SU-DHL-6 (cell line): Measurements from ENCODE around the gene METTL6.

Experiments
- EZH2phosphoT487 ChIP-seq: fragments of 200-600 bp; sonication (generic), shearing (Covaris generic); conservative IDR thresholded peaks from 2 replicates; pipeline ENCODE4 v1.6.1; 2018; ENCODE audit warnings: mild to moderate bottlenecking, antibody characterized with exemption, low read length, moderate library complexity, mixed read lengths
- TF ChIP-seq, protein P1 (sequence below): fragments of 200-600 bp; sonication (generic); IDR thresholded peaks from one replicate; pipeline ENCODE4 v1.5.1; 2017; ENCODE audit warnings: antibody characterized with exemption, mild to moderate bottlenecking, low read length, moderate library complexity; ENCODE audit not compliant: insufficient read depth, poor library complexity, severe bottlenecking

DNA sequence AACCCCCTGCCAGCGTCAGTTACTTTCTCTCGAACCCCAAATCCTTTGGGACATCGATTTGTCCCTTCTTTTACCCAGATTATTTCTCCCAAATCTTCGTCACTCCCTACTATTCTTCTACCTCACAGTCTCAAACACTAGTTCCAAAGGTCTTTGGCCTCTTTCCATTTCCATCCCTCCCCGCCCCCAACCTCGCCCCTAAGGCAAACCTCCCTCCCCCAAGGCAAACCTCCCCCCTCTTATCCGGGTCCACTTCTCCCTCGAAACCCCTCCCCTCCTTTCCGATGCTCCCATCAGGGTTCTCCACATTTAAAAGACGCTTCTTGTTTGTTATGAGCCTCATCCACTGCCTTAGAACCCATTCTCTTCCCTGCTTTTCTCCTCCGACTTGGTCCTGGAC is 637 bp upstream of the METTL6 start:
- TF ChIP-seq, protein P1, sequence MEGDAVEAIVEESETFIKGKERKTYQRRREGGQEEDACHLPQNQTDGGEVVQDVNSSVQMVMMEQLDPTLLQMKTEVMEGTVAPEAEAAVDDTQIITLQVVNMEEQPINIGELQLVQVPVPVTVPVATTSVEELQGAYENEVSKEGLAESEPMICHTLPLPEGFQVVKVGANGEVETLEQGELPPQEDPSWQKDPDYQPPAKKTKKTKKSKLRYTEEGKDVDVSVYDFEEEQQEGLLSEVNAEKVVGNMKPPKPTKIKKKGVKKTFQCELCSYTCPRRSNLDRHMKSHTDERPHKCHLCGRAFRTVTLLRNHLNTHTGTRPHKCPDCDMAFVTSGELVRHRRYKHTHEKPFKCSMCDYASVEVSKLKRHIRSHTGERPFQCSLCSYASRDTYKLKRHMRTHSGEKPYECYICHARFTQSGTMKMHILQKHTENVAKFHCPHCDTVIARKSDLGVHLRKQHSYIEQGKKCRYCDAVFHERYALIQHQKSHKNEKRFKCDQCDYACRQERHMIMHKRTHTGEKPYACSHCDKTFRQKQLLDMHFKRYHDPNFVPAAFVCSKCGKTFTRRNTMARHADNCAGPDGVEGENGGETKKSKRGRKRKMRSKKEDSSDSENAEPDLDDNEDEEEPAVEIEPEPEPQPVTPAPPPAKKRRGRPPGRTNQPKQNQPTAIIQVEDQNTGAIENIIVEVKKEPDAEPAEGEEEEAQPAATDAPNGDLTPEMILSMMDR: no peak
- TF ChIP-seq EZH2phosphoT487: no peak
